SIG-M5 treated with dmso at 0.1 percent for 504 hours (cell line): ENCODE measurements around the gene TFPT.
A peak's percentile ranks its signal among the peaks of the same experiment; 100 is the strongest.

Experiments used
- DNase-seq: peaks from one replicate; lab custom pipeline; 2025; ENCODE audit not compliant: unreplicated experiment; lab: John Stamatoyannopoulos, UW

Gene TFPT

GRCh38 chr19:54149021-54149812 lies 33.8 kb upstream of the TFPT start:
- no peak for DNase-seq

GRCh38 chr19:54148158-54148557 lies 32.7 kb upstream of the TFPT start:
- DNase-seq, result no peak

- DNase-seq, result no peak
Measured at GRCh38 chr19:54147676-54148075, 32.2 kb upstream of the TFPT start.

- DNase-seq, result no peak
Measured at GRCh38 chr19:54145541-54146158, 30.2 kb upstream of the TFPT start.

GRCh38 chr19:54142166-54142780 lies 26.8 kb upstream of the TFPT start:
- DNase-seq, result no peak

GRCh38 chr19:54141356-54141755 lies 25.9 kb upstream of the TFPT start:
- no peak for DNase-seq

GRCh38 chr19:54138489-54139256 lies 23.2 kb upstream of the TFPT start:
- no peak for DNase-seq

GRCh38 chr19:54137699-54138488 lies 22.4 kb upstream of the TFPT start, which contains the start of gene CNOT3:
TSS of gene CNOT3 (plus strand) at chr19:54137762. CDS start at chr19:54142979, 5,217 bp downstream.
- DNase-seq, result no peak

GRCh38 chr19:54136864-54137698 lies 21.6 kb upstream of the TFPT start:
- peak; percentile 100 for DNase-seq

- no peak for DNase-seq
Measured at GRCh38 chr19:54136086-54136863, 20.8 kb upstream of the TFPT start.

- no peak for DNase-seq
Measured at GRCh38 chr19:54133957-54134590, 18.6 kb upstream of the TFPT start.

- no peak for DNase-seq
Measured at GRCh38 chr19:54133312-54133956, 18.0 kb upstream of the TFPT start.

GRCh38 chr19:54129617-54129996 lies 14.2 kb upstream of the TFPT start:
- DNase-seq, result no peak

- DNase-seq, result no peak
Measured at GRCh38 chr19:54128796-54129616, 13.5 kb upstream of the TFPT start.

GRCh38 chr19:54128441-54128725 lies 12.9 kb upstream of the TFPT start:
- no peak for DNase-seq

- no peak for DNase-seq
Measured at GRCh38 chr19:54127688-54128440, 12.4 kb upstream of the TFPT start.

GRCh38 chr19:54125713-54126112 lies 10.3 kb upstream of the TFPT start:
- DNase-seq, result no peak
